GM13977 (cell line): ENCODE data around the gene MSRB1.

Experiments used
- DNase-seq: peaks from one replicate; pipeline ENCODE4 v3.0.0; 2012; ENCODE audit warnings: low spot score
- in situ Hi-C: fragments of 300-500 bp; cut with MboI; formaldehyde crosslinking; loops from one replicate; pipeline ENCODE4 v1.12.0; 2022; ENCODE audit warnings: low sequenced_read_pairs, low pct_unique_long_range_greater_than_20kb, mixed read lengths, inconsistent platforms; ENCODE audit not compliant: unreplicated experiment
- TF ChIP-seq, protein P1 (sequence below): IDR thresholded peaks from 2 replicates; pipeline ENCODE4 v1.5.1; 2012; ENCODE audit warnings: mild to moderate bottlenecking, control low read depth; ENCODE audit not compliant: insufficient read depth; ENCODE audit errors: extremely low read depth, missing control alignments

The MSRB1 gene

GRCh38 chr16:1982991-1983543 lies 40.1 kb upstream of the MSRB1 start:
- TF ChIP-seq, protein P1, sequence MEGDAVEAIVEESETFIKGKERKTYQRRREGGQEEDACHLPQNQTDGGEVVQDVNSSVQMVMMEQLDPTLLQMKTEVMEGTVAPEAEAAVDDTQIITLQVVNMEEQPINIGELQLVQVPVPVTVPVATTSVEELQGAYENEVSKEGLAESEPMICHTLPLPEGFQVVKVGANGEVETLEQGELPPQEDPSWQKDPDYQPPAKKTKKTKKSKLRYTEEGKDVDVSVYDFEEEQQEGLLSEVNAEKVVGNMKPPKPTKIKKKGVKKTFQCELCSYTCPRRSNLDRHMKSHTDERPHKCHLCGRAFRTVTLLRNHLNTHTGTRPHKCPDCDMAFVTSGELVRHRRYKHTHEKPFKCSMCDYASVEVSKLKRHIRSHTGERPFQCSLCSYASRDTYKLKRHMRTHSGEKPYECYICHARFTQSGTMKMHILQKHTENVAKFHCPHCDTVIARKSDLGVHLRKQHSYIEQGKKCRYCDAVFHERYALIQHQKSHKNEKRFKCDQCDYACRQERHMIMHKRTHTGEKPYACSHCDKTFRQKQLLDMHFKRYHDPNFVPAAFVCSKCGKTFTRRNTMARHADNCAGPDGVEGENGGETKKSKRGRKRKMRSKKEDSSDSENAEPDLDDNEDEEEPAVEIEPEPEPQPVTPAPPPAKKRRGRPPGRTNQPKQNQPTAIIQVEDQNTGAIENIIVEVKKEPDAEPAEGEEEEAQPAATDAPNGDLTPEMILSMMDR = no peak
- DNase-seq = no peak
- in situ Hi-C loops = no loop called here

DNA sequence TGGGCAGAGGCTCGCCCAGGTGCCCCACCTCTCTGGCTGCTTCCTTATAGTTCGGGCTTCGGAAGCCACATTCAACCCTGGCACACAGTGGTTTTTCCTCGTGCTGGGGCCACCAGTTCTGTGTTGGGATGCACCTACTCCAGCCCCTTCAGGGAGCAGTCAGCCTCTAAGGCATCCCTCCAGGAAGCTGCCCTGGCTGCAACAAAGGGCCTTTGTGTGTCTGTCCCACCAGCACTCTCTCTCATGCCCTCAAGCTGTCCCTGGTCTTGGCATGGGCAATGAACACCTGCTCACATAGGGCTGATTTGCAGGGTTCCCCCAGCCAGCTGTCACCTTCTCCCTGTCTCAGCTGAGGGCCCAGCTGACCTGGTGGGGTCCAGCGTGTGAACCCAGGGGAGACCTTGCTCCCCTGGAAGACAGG lies 39.0 kb upstream of the MSRB1 start:
- in situ Hi-C loops = no loop called here
- TF ChIP-seq, protein P1 = no peak
- DNase-seq = no peak

DNA sequence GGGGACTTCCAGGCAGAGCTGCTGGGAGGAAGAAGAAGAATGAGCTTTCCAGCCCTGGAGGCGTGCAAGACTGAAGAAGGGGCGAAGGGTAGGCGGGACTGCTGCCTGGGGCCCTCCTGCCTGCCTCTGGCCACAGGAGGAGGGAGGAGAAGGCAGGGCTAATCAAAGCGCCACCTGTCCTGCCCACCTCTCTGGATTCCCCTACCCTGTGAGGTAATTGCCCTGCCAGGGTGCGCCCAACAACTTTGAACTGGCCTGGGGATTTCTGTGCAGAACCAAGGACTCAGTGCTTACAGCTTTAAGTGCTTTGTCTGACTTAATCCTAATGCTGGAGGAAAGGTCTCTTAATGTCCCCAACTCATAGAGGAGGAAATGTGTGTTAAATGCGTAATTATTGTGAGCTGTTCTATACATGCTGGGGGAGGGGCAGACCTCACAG lies 38.4 kb upstream of the MSRB1 start, which contains the start of gene NOXO1:
TSS of gene NOXO1 (minus strand) at position 72 of the 439 bp plus-strand sequence. CDS start 290 bp downstream, outside the sequence.
- DNase-seq = peak; percentile 73
- in situ Hi-C loops = no loop called here
- TF ChIP-seq, protein P1 = no peak

- TF ChIP-seq, protein P1 = no peak
- in situ Hi-C loops = no loop called here
- DNase-seq = no peak
Observed at GRCh38 chr16:1980770-1981087, 37.7 kb upstream of the MSRB1 start.

DNA sequence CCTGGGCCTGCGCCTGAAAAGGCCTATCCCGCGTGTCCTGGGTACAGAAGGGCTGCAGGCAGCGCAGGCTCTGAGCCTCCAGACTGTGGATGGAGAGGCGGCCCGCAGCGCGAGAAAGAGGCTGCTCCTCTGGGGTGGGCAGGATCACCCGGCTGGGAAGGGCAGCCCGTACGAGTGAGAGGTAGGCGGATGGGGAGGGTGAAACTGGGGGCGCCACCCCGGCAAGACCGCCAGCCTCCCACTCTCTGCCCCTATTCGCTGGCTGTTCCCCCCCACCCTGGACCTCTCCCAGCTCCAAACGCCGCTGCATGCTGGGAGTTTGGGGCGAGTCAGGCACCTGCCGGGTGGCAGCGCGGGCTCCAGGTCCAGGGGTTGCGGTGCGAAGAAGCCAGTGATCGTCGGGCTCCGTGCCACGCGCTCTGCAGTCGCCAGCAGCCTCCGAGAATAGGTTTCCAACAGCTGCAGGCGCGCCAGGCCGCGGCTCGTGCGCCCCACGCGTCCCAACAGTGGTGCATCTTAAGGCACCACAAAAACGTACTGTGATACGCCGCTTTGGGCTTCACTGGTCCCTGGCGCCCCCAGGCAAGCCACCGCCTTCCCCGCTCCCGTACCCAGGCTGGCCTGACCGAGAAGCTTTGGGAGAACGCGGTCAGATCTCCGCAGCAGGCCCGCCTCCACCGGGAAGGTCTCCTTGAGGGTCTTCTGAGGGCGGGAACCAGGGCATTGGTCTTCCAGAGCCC lies 37.2 kb upstream of the MSRB1 start:
- in situ Hi-C loops = no loop called here
- no peak for DNase-seq
- TF ChIP-seq, protein P1 = no peak

GRCh38 chr16:1979271-1980029 lies 36.5 kb upstream of the MSRB1 start:
- in situ Hi-C loops = no loop called here
- TF ChIP-seq, protein P1 = no peak
- no peak for DNase-seq
